K562 (cell line): ENCODE results near the gene P2RX3. TPM values are rescaled to one million over a fixed set of nuclear protein-coding genes. Genes with fewer than 3 reads are reported as not detected.

Experiments
- ATAC-seq: fragments of 200-7000 bp; cut with Tn5 transposase; 3 replicates; pipeline ENCODE4 v1.9.1; 2020; ENCODE audit warnings: moderate library complexity
- BruUV-seq: library from RNA; stranded (reverse); fragments of 400-500 nt; replicated peaks from 2 replicates; lab custom pipeline; 2021; lab: Mats Ljungman, UMichigan
- CTCF ChIA-PET: fragments of 300-600 bp; formaldehyde crosslinking; extraction: SDS; loops from one replicate; lab custom pipeline; 2021; ENCODE audit warnings: low intra/inter-chr PET ratio; lab: Yijun Ruan, JAX
- POLR2A ChIA-PET: fragments of 300-600, 350-650 bp; sonication (Branson Sonifier 250); formaldehyde crosslinking; extraction: SDS; loops from one replicate; lab custom pipeline; 2021; ENCODE audit warnings: antibody characterized with exemption, inconsistent platforms; lab: Yijun Ruan, JAX
- DNase-seq, 4 experiments: peaks; one replicate each; pipeline versions ENCODE4 v3.0.0 to v3.0.0-alpha.2; 2011 to 2018; ENCODE audit warnings: low spot score in 3 of 4, mixed read lengths in 3 of 4; ENCODE audit errors: extremely low read depth in 1 of 4
- FAIRE-seq: peaks from 2 replicates; lab custom pipeline; 2011; peaks lifted over from hg19 to GRCh38; lab: Jason Lieb, UNC
- H2AFZ ChIP-seq: 2 replicates; pipeline ENCODE4 v1.6.0; 2011; ENCODE audit warnings: low read depth, low read length, control low read depth, inconsistent platforms
- H3K27ac ChIP-seq: fragments of 200-600 bp; 3 replicates; pipeline ENCODE4 v1.8.0; 2011; ENCODE audit warnings: low read depth, mild to moderate bottlenecking, control low read depth, inconsistent platforms, low read length, moderate library complexity, mixed read lengths; ENCODE audit errors: extremely low read depth
- H3K27me3 ChIP-seq, 2 experiments: fragments of 300-600 bp in 1 of 2; 2 replicates in 1 of 2; 3 replicates in 1 of 2; pipeline versions ENCODE4 v1.6.0 to v1.8.0; 2011; ENCODE audit warnings: inconsistent platforms in 2 of 2, low read length in 2 of 2, mild to moderate bottlenecking in 1 of 2, mixed read lengths in 1 of 2, moderate library complexity in 1 of 2; ENCODE audit not compliant: control insufficient read depth in 2 of 2, insufficient read depth in 2 of 2
- H3K36me3 ChIP-seq: fragments of 300-600 bp; 3 replicates; pipeline ENCODE4 v1.8.0; 2011; ENCODE audit warnings: mild to moderate bottlenecking, low read length, inconsistent platforms; ENCODE audit not compliant: control insufficient read depth, insufficient read depth
- H3K4me1 ChIP-seq, 2 experiments: fragments of 200-600 bp in 1 of 2; replicated peaks in 1 of 2; 2 replicates in 1 of 2; 3 replicates in 1 of 2; pipeline versions ENCODE4 v1.5.1 to v1.8.0; 2011; ENCODE audit warnings: inconsistent platforms in 2 of 2, low read length in 2 of 2, mild to moderate bottlenecking in 1 of 2, mixed read lengths in 1 of 2, moderate library complexity in 1 of 2; ENCODE audit not compliant: control insufficient read depth in 2 of 2, insufficient read depth in 2 of 2
- H3K4me2 ChIP-seq: 2 replicates; pipeline ENCODE4 v1.6.1; 2011; ENCODE audit warnings: low read length, control low read depth, inconsistent platforms, mixed read lengths; ENCODE audit not compliant: insufficient read depth
- H3K4me3 ChIP-seq: fragments of 200-600 bp; sonication (generic), shearing (Covaris generic); 2 replicates; pipeline ENCODE4 v1.5.1; 2016; ENCODE audit warnings: control low read depth, inconsistent platforms
- H3K79me2 ChIP-seq: fragments of 200-600 bp; 3 replicates; pipeline ENCODE4 v1.8.0; 2011; ENCODE audit warnings: low read length, inconsistent platforms; ENCODE audit not compliant: control insufficient read depth, insufficient read depth
- H3K9ac ChIP-seq, 2 experiments: 2 replicates each; pipeline versions ENCODE4 v1.6.0 to v1.6.1; 2011; ENCODE audit warnings: low read depth in 2 of 2, low read length in 2 of 2, control low read depth in 1 of 2, inconsistent platforms in 1 of 2, mild to moderate bottlenecking in 1 of 2, mixed read lengths in 1 of 2; ENCODE audit not compliant: insufficient read depth in 1 of 2
- H3K9me1 ChIP-seq: one replicate; pipeline ENCODE4 v1.6.0; 2011; ENCODE audit warnings: inconsistent platforms, mild to moderate bottlenecking, low read length, moderate library complexity; ENCODE audit not compliant: control insufficient read depth, insufficient read depth
- H3K9me3 ChIP-seq: replicated peaks from 2 replicates; pipeline ENCODE4 v1.5.1; 2011; ENCODE audit warnings: low read depth, low read length, inconsistent platforms; ENCODE audit not compliant: control insufficient read depth, insufficient read depth
- H4K20me1 ChIP-seq: replicated peaks from 2 replicates; pipeline ENCODE4 v1.6.1; 2011; ENCODE audit warnings: low read length, inconsistent platforms, mixed read lengths; ENCODE audit not compliant: control insufficient read depth, insufficient read depth
- COPS2 ChIP-seq: fragments of 450-650 bp; conservative IDR thresholded peaks from 2 replicates; pipeline ENCODE4 v1.6.1; 2016; ENCODE audit warnings: mild to moderate bottlenecking, moderate library complexity
- ELF1 ChIP-seq: fragments of 200-800 bp; sonication (Bioruptor generic); IDR thresholded peaks from 2 replicates; pipeline ENCODE4 v1.6.1; 2016; ENCODE audit warnings: missing genetic modification characterization, missing compliant biosample characterization
- SMAD4 ChIP-seq: fragments of 250-450 bp; sonication (Bioruptor Pico); conservative IDR thresholded peaks from 2 replicates; pipeline ENCODE4 v1.8.0; 2021; ENCODE audit warnings: inconsistent platforms, mild to moderate bottlenecking, moderate library complexity
- STAG1 ChIP-seq: sonication (generic); formaldehyde crosslinking; IDR thresholded peaks from 2 replicates; pipeline ENCODE4 v1.5.0; 2020; ENCODE audit warnings: missing genetic modification reagents, borderline replicate concordance
- ZKSCAN8 ChIP-seq: fragments of 200-800 bp; sonication (Bioruptor generic); IDR thresholded peaks from 2 replicates; pipeline ENCODE4 v1.6.1; 2016; ENCODE audit warnings: missing genetic modification characterization, missing compliant biosample characterization
- ZNF282 ChIP-seq: sonication (generic); formaldehyde crosslinking; IDR thresholded peaks from 2 replicates; pipeline ENCODE4 v1.8.1; 2023; ENCODE audit warnings: missing genetic modification reagents
- WGBS: fragments of 100-300 bp; shearing (Covaris generic); methylation state at CpG from one replicate; pipeline ENCODE4 v1.1.6; 2016; ENCODE audit warnings: low coverage, mixed read lengths; ENCODE audit not compliant: insufficient coverage; ENCODE audit errors: missing lambda C conversion rate; 5-methylcytosine and 5-hydroxymethylcytosine counted together
- in situ Hi-C: fragments of 300-500 bp; cut with MboI; formaldehyde crosslinking; loops from 4 replicates; pipeline ENCODE4 v1.15.0; 2018; ENCODE audit warnings: inconsistent platforms, mixed read lengths
- intact Hi-C: fragments of 100-400 bp; cut with micrococcal nuclease; formaldehyde crosslinking; loops from 2 replicates; pipeline ENCODE4 v1.14.2; 2022
- polyA plus RNA-seq, 8 experiments: library from polyadenylated mRNA; depleted of rRNA in 4 of 8; stranded (reverse) in 5 of 8; unstranded in 3 of 8; fragments of >200 nt; fragmentation: Nextera tagmentation in 2 of 8; fragmentation: Illumina TruSeq in 1 of 8; extraction: Ambion mirVana in 2 of 8; extraction: Trizol in 1 of 8; gene quantifications; 2 replicates each; pipeline versions ENCODE4 v1.2.1 to v1.2.3, GENCODE V29; 2011 to 2014; ENCODE audit warnings: inconsistent platforms in 1 of 8, missing spikeins in 1 of 8
- total RNA-seq, 7 experiments: library from RNA; depleted of rRNA in 6 of 7; stranded (reverse); fragments of >200 nt in 6 of 7; fragmentation: Illumina TruSeq in 2 of 7; extraction: Trizol in 2 of 7; gene quantifications; 2 replicates each; pipeline versions ENCODE4 v1.2.1 to v1.2.3, GENCODE V29; 2011 to 2021; ENCODE audit warnings: low replicate concordance in 1 of 7
- TF ChIP-seq, protein P1 (sequence below): sonication (generic); formaldehyde crosslinking; IDR thresholded peaks from 2 replicates; pipeline ENCODE4 v1.4.0; 2020; ENCODE audit warnings: mild to moderate bottlenecking, missing genetic modification reagents
- TF ChIP-seq, protein P2 (sequence below): fragments of 250-450 bp; sonication (Bioruptor Pico); IDR thresholded peaks from 2 replicates; pipeline ENCODE4 v1.5.0; 2020; ENCODE audit warnings: mild to moderate bottlenecking
- TF ChIP-seq, protein P3 (sequence below), 2 experiments: fragments of 450-650 bp in 1 of 2; sonication (generic) in 1 of 2; formaldehyde crosslinking in 1 of 2; IDR thresholded peaks in 1 of 2; conservative IDR thresholded peaks in 1 of 2; 2 replicates each; pipeline versions ENCODE4 v1.6.1 to v1.8.1; 2016 to 2023; ENCODE audit warnings: mild to moderate bottlenecking in 2 of 2, moderate library complexity in 2 of 2, inconsistent platforms in 1 of 2, missing genetic modification reagents in 1 of 2

The P2RX3 gene
- total and polyA plus RNA-seq, 9 of the 15 experiments (the other 6 are each of a cell fraction or from before 2014, with no cell fraction given) = not detected

DNA sequence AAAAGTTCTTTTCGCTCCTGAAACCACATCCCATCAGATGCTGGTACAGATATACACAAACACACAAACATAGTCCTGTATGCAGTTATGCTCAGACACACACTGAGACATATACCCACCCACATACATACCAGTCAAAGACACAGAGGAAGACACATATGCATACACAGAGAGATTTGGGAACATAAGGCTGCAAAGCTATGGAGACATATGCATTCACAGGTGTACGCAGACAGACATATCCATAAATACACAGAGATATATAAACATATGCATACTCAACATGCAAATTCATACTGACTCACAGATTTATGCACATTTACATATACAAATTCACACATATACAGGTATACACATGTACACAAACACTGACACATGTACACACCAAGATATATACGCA, 36.8 kb downstream of the P2RX3 start:
- Histone ChIP-seq H3K9ac (no peak overlapping the region), H3K79me2 (no peaks in the 10 kb centered on the region), H3K4me3 (no peak overlapping the region), H3K4me2 (no peak overlapping the region), H3K27ac (no peak overlapping the region), H3K27me3 (peaks cover 6 to 7% of the 10 kb centered on the region in 2 experiments; a peak in 1 of 5 replicates), H3K9me3 (no peaks in the 10 kb centered on the region), H3K36me3 (no peaks in the 10 kb centered on the region), H3K4me1 (peaks cover 5 to 6% of the 10 kb centered on the region in 2 experiments; a peak in 3 of 5 replicates), H2AFZ (no peak overlapping the region), H4K20me1 (no peaks in the 10 kb centered on the region), H3K9me1 (no peaks in the 10 kb centered on the region)
- 71% methylated on average over 3 of the region's 3 CpGs for WGBS
- ChIA-PET POLR2A (no interaction called here), CTCF (no interaction called here)
- TF ChIP-seq SMAD4 (CRISPR knock-in tag) (no peak), COPS2 (no peak), STAG1 (CRISPR knock-in tag) (no peak), ELF1 (tag) (no peak), ZNF282 (CRISPR knock-in tag) (no peak), ZKSCAN8 (CRISPR knock-in tag) (no peak)
- TF ChIP-seq, protein P1, sequence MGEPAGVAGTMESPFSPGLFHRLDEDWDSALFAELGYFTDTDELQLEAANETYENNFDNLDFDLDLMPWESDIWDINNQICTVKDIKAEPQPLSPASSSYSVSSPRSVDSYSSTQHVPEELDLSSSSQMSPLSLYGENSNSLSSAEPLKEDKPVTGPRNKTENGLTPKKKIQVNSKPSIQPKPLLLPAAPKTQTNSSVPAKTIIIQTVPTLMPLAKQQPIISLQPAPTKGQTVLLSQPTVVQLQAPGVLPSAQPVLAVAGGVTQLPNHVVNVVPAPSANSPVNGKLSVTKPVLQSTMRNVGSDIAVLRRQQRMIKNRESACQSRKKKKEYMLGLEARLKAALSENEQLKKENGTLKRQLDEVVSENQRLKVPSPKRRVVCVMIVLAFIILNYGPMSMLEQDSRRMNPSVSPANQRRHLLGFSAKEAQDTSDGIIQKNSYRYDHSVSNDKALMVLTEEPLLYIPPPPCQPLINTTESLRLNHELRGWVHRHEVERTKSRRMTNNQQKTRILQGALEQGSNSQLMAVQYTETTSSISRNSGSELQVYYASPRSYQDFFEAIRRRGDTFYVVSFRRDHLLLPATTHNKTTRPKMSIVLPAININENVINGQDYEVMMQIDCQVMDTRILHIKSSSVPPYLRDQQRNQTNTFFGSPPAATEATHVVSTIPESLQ = no peak
- TF ChIP-seq, protein P2, sequence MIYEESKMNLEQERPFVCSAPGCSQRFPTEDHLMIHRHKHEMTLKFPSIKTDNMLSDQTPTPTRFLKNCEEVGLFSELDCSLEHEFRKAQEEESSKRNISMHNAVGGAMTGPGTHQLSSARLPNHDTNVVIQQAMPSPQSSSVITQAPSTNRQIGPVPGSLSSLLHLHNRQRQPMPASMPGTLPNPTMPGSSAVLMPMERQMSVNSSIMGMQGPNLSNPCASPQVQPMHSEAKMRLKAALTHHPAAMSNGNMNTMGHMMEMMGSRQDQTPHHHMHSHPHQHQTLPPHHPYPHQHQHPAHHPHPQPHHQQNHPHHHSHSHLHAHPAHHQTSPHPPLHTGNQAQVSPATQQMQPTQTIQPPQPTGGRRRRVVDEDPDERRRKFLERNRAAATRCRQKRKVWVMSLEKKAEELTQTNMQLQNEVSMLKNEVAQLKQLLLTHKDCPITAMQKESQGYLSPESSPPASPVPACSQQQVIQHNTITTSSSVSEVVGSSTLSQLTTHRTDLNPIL (CRISPR knock-in tag) = no peak
- TF ChIP-seq, protein P3, sequence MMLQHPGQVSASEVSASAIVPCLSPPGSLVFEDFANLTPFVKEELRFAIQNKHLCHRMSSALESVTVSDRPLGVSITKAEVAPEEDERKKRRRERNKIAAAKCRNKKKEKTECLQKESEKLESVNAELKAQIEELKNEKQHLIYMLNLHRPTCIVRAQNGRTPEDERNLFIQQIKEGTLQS (IDR thresholded peaks at IDR 0.05) = no peak
- TF ChIP-seq, protein P3 (CRISPR knock-in tag; conservative IDR thresholded peaks at IDR 0.05) = no peak
- ATAC-seq (no peak), DNase-seq (no peak), FAIRE-seq (no peak)
- intact Hi-C loops = no loop called here
- no TSS peak for BruUV-seq
- in situ Hi-C loops = no loop called here
